WTC11 (cell line): ENCODE measurements around the gene CALHM5. TPM values are rescaled to one million over a fixed set of nuclear protein-coding genes. Genes with fewer than 3 reads are reported as not detected.

Source experiments
- ATAC-seq: fragments of 200-7000 bp; cut with Tn5 transposase; 2 replicates; pipeline ENCODE4 v1.10.0; 2021; ENCODE audit warnings: mild to moderate bottlenecking, moderate library complexity
- CTCF ChIA-PET: fragments of 300-600 bp; sonication (Branson Sonifier 250); formaldehyde crosslinking; loops from one replicate; lab custom pipeline; 2021; ENCODE audit warnings: antibody characterized with exemption; lab: Charles Lee
- POLR2A ChIA-PET: fragments of 350-600 bp; sonication (Branson Sonifier 250); formaldehyde crosslinking; loops from one replicate; lab custom pipeline; 2021; ENCODE audit warnings: antibody characterized with exemption; lab: Charles Lee
- DNase-seq: peaks from one replicate; pipeline ENCODE4 v3.0.0; 2021; ENCODE audit warnings: low spot score
- H3K27ac Mint-ChIP-seq: 2 replicates; pipeline ENCODE4 v1.8.0; 2021; ENCODE audit warnings: mixed read lengths
- H3K27me3 Mint-ChIP-seq: 2 replicates; pipeline ENCODE4 v1.8.0; 2021; ENCODE audit warnings: low read depth, mild to moderate bottlenecking, moderate library complexity, mixed read lengths
- H3K36me3 Mint-ChIP-seq: 2 replicates; pipeline ENCODE4 v1.8.0; 2021; ENCODE audit warnings: mixed read lengths
- H3K4me1 Mint-ChIP-seq: 2 replicates; pipeline ENCODE4 v1.8.0; 2022; ENCODE audit warnings: mixed read lengths
- H3K4me3 Mint-ChIP-seq: 2 replicates; pipeline ENCODE4 v1.8.0; 2021; ENCODE audit warnings: mild to moderate bottlenecking, moderate library complexity, mixed read lengths
- H3K9me3 Mint-ChIP-seq: 2 replicates; pipeline ENCODE4 v1.8.0; 2021; ENCODE audit warnings: mixed read lengths
- CDX4 ChIP-seq: fragments of 250-450 bp; sonication (Bioruptor Pico); IDR thresholded peaks from 2 replicates; pipeline ENCODE4 v1.9.0; 2021; ENCODE audit warnings: moderate library complexity, mild to moderate bottlenecking, inconsistent platforms, borderline replicate concordance
- CTCF ChIP-seq: fragments of 200-600 bp; IDR thresholded peaks from 2 replicates; pipeline ENCODE4 v1.8.0; 2022; ENCODE audit warnings: antibody characterized with exemption
- E2F4 ChIP-seq: sonication (generic); formaldehyde crosslinking; IDR thresholded peaks from 2 replicates; pipeline ENCODE4 v1.8.1; 2022; ENCODE audit warnings: low read depth, mild to moderate bottlenecking, moderate library complexity, missing genetic modification reagents, borderline replicate concordance
- ELF4 ChIP-seq: sonication (generic); formaldehyde crosslinking; IDR thresholded peaks from 2 replicates; pipeline ENCODE4 v1.8.1; 2022; ENCODE audit warnings: low read depth, mild to moderate bottlenecking, moderate library complexity, missing genetic modification reagents
- HMGA2 ChIP-seq: fragments of 250-450 bp; sonication (Bioruptor Pico); IDR thresholded peaks from 2 replicates; pipeline ENCODE4 v1.4.0; 2021; ENCODE audit warnings: mild to moderate bottlenecking, moderate library complexity
- JAZF1 ChIP-seq: fragments of 250-450 bp; sonication (Bioruptor Pico); IDR thresholded peaks from 2 replicates; pipeline ENCODE4 v1.9.0; 2021; ENCODE audit warnings: moderate library complexity, mild to moderate bottlenecking, inconsistent platforms
- NR1H2 ChIP-seq: sonication (generic); formaldehyde crosslinking; IDR thresholded peaks from 2 replicates; pipeline ENCODE4 v1.9.0; 2021; ENCODE audit warnings: mild to moderate bottlenecking, moderate library complexity, missing genetic modification reagents
- NR2C2 ChIP-seq: sonication (generic); formaldehyde crosslinking; IDR thresholded peaks from 2 replicates; pipeline ENCODE4 v1.8.0; 2022; ENCODE audit warnings: mild to moderate bottlenecking, missing genetic modification reagents
- RELA ChIP-seq: sonication (generic); formaldehyde crosslinking; IDR thresholded peaks from 2 replicates; pipeline ENCODE4 v1.8.1; 2022; ENCODE audit warnings: missing genetic modification reagents, mild to moderate bottlenecking, borderline replicate concordance
- SP1 ChIP-seq: sonication (generic); formaldehyde crosslinking; conservative IDR thresholded peaks from 2 replicates; pipeline ENCODE4 v1.8.1; 2022; ENCODE audit warnings: missing genetic modification reagents
- ZNF138 ChIP-seq: sonication (generic); formaldehyde crosslinking; conservative IDR thresholded peaks from 2 replicates; pipeline ENCODE4 v1.8.1; 2022; ENCODE audit warnings: mild to moderate bottlenecking, moderate library complexity, missing genetic modification reagents
- ZNF281 ChIP-seq: sonication (generic); formaldehyde crosslinking; IDR thresholded peaks from 2 replicates; pipeline ENCODE4 v1.8.0; 2023; ENCODE audit warnings: mild to moderate bottlenecking, missing genetic modification reagents
- ZNF532 ChIP-seq: fragments of 250-450 bp; sonication (Bioruptor Pico); IDR thresholded peaks from 2 replicates; pipeline ENCODE4 v1.9.0; 2021; ENCODE audit warnings: mild to moderate bottlenecking, borderline replicate concordance
- total RNA-seq: library from RNA; stranded (reverse); gene quantifications from 3 replicates; pipeline ENCODE4 v1.2.3, GENCODE V29; 2021
- TF ChIP-seq, protein P1 (sequence below): sonication (generic); formaldehyde crosslinking; IDR thresholded peaks from 2 replicates; pipeline ENCODE4 v1.8.1; 2022; ENCODE audit warnings: mild to moderate bottlenecking, moderate library complexity, missing genetic modification reagents
- TF ChIP-seq, protein P2 (sequence below): sonication (generic); formaldehyde crosslinking; IDR thresholded peaks from 2 replicates; pipeline ENCODE4 v1.8.1; 2023; ENCODE audit warnings: mild to moderate bottlenecking, missing genetic modification reagents, moderate library complexity
- TF ChIP-seq, protein P3 (sequence below): sonication (generic); formaldehyde crosslinking; IDR thresholded peaks from 2 replicates; pipeline ENCODE4 v1.8.0; 2023; ENCODE audit warnings: missing genetic modification reagents

The CALHM5 gene
- total RNA-seq, 1 experiment from 2014 or later = 0.09 TPM

DNA sequence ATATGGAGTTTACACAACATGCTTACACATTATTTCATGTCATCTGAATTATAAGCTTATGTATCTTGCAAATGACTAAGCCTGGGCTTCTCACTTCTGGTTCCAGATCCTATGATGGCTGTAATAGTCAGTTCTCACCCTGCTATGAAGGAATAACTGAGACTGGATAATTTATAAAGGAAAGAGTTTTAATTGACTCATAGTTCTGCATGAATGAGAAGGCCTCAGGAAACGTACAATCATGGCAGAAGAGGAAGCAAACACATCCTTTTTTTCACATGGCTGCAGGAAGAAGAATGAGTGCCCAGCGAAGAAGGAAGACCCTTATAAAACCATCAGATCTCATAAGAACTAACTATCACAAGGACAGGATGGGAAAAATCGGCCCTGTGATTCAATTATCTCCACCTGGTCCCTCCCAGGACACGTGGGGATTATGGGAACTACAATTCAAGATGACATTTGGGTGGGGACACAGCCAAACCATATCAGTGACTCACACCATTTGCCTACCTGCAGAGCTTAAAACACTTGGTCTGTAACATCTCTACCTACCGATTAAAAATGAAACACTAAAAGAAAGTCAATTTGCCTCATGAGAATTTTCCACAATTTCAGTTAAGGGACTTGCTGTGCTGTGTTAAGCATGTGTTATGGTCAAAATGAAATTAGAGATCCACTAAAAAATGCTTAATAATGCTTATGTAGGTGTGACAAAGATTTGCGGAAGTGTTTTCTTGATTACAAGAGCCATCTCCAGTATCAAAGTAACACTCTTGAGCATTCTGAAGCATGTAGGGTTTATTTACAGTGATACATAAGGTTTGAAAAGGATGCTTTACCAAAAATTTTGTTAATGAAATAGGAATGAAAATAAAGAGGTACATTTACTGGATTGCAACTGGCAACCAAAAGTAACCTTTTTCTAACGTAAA is 57.6 kb downstream of the CALHM5 start:
- H3K36me3 Mint-ChIP-seq = no peaks in the 10 kb centered on the region; the same call in 1 of the 2 replicates
- peaks cover 14% of the 10 kb centered on the region for H3K4me1 Mint-ChIP-seq
- H3K4me3 Mint-ChIP-seq = peak overlapping the region; percentile 98; the same call in 1 of the 2 replicates
- ATAC-seq (no peak), DNase-seq (no peak)
- no peaks in the 10 kb centered on the region for H3K9me3 Mint-ChIP-seq
- H3K27me3 Mint-ChIP-seq = no peaks in the 10 kb centered on the region; the same call in 1 of the 2 replicates
- no peak overlapping the region for H3K27ac Mint-ChIP-seq
- CTCF ChIA-PET = interaction anchor here (1.1 kb wide), 1 partner anchor 282 kb away, joined by 3 read pairs; no protein-coding TSS in a partner anchor
- POLR2A ChIA-PET = no interaction called here
- TF ChIP-seq ELF4 = no peak
- TF ChIP-seq, protein P1, sequence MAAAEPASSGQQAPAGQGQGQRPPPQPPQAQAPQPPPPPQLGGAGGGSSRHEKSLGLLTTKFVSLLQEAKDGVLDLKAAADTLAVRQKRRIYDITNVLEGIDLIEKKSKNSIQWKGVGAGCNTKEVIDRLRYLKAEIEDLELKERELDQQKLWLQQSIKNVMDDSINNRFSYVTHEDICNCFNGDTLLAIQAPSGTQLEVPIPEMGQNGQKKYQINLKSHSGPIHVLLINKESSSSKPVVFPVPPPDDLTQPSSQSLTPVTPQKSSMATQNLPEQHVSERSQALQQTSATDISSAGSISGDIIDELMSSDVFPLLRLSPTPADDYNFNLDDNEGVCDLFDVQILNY = no peak
- no peak for TF ChIP-seq ZNF532
- no peak for TF ChIP-seq NR2C2 (CRISPR knock-in tag)
- TF ChIP-seq CTCF = no peak
- no peak for TF ChIP-seq HMGA2
- no peak for TF ChIP-seq SP1
- no peak for TF ChIP-seq E2F4 (CRISPR knock-in tag)
- no peak for TF ChIP-seq NR1H2 (CRISPR knock-in tag)

DNA sequence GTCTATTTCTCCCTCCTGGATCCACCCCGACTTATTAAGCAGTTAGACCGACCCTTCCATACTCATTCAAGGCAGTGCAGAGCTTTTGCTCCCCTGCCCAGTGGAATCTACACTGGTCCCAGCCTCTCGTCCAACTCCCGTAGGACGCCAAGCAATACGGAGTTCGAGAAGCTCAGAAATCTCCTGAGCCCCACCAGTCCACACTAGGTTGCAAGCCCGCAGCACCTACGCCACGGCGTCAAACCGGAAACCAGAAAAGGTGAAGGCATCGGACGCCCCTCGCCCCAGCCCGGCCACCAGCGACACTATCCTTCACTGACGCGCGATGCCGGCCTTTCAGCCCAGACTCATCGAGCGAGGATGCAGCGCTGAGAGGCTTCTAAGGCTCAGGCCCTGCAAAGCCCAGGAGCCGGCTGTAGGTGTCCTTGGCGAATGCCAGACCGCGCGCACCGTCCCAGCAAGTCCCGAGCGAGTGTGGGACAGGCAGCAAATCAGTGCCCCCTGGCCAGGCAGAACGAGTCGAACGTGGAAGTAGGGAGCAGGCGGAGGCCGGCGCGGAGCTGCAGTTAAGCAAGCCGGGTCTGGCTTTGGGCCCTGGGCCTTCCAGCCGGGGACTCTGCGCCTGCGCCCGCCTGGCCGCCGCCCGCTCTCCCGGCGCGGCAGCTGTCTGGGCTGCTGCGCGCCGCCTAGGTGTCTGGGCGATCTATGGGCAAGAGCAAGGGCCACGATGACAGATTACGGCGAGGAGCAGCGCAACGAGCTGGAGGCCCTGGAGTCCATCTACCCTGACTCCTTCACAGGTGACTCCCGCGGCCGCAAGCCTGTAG is 59.6 kb downstream of the CALHM5 start, which contains the start of gene RWDD1:
Gene RWDD1, plus strand, starts transcription at position 649 of the 827 bp plus-strand sequence. Its CDS starts 79 bp downstream, at position 728.
- H3K4me1 Mint-ChIP-seq = peaks cover 14% of the 10 kb centered on the region
- TF ChIP-seq ZNF281 (CRISPR knock-in tag) = no peak
- TF ChIP-seq RELA (CRISPR knock-in tag) = no peak
- no peak for TF ChIP-seq ZNF138
- TF ChIP-seq, protein P1 = peak; percentile 73; the same call in 1 of the 2 replicates
- TF ChIP-seq, protein P2, sequence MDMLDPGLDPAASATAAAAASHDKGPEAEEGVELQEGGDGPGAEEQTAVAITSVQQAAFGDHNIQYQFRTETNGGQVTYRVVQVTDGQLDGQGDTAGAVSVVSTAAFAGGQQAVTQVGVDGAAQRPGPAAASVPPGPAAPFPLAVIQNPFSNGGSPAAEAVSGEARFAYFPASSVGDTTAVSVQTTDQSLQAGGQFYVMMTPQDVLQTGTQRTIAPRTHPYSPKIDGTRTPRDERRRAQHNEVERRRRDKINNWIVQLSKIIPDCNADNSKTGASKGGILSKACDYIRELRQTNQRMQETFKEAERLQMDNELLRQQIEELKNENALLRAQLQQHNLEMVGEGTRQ (CRISPR knock-in tag) = no peak
- TF ChIP-seq CDX4 (CRISPR knock-in tag) = no peak
- TF ChIP-seq JAZF1 (CRISPR knock-in tag) = no peak
- TF ChIP-seq, protein P3, sequence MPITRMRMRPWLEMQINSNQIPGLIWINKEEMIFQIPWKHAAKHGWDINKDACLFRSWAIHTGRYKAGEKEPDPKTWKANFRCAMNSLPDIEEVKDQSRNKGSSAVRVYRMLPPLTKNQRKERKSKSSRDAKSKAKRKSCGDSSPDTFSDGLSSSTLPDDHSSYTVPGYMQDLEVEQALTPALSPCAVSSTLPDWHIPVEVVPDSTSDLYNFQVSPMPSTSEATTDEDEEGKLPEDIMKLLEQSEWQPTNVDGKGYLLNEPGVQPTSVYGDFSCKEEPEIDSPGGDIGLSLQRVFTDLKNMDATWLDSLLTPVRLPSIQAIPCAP = no peak

More for the DNA sequence above, 59.6 kb downstream of the CALHM5 start, which contains the start of gene RWDD1:
- DNase-seq = peak; percentile 99
- no peaks in the 10 kb centered on the region; the same call in 1 of the 2 replicates for H3K27me3 Mint-ChIP-seq
- peak within 1 kb of the TSS; percentile 100 for H3K27ac Mint-ChIP-seq
- ChIA-PET POLR2A (interaction anchor here (0.6 to 2.5 kb wide), 10 partner anchors 17 to 342 kb away, joined by 3 to 11 read pairs (median 4); partner anchors contain the start of genes DSE, TSPYL1 and TSPYL4), CTCF (interaction anchor here (0.6 to 2.2 kb wide), 12 partner anchors 8 to 353 kb away, joined by 3 to 19 read pairs (median 4); partner anchors contain the start of gene CALHM5)
- H3K9me3 Mint-ChIP-seq = no peaks in the 10 kb centered on the region
- peak; percentile 98 for ATAC-seq
- H3K36me3 Mint-ChIP-seq = no peaks in the 10 kb centered on the region; the same call in 1 of the 2 replicates
- peak within 1 kb of the TSS; percentile 98 for H3K4me3 Mint-ChIP-seq
